HEK293 (cell line): ENCODE measurements around the gene DNAI1.
"Not testable (repeated sequence)": the region's sequence is repeated elsewhere in the genome, so short reads cannot be mapped to it uniquely, and the experiment has no call there.

Experiments
- CTCF ChIA-PET: fragments of 350-600 bp; formaldehyde crosslinking; extraction: SDS; loops from one replicate; lab custom pipeline; 2021; ENCODE audit warnings: antibody characterized with exemption; lab: Yijun Ruan, JAX
- POLR2A ChIA-PET: fragments of 300-600 bp; formaldehyde crosslinking; extraction: SDS; loops from one replicate; lab custom pipeline; 2020; ENCODE audit warnings: antibody characterized with exemption, inconsistent platforms; lab: Yijun Ruan, JAX
- H3K27ac ChIP-seq: fragments of 200-500 bp; sonication (Bioruptor generic); 2 replicates; pipeline ENCODE4 v1.5.1; 2014; ENCODE audit warnings: low read depth, low read length, control low read depth, inconsistent platforms; ENCODE audit errors: extremely low read depth
- H3K36me3 ChIP-seq, 2 experiments: fragments of 200-500 bp in 1 of 2; sonication (Bioruptor generic) in 1 of 2; 1 replicate in 1 of 2; 2 replicates in 1 of 2; pipeline ENCODE4 v1.5.1; 2014 to 2017; ENCODE audit warnings: inconsistent platforms in 2 of 2, low read length in 2 of 2; ENCODE audit not compliant: control insufficient read depth in 2 of 2, insufficient read depth in 1 of 2
- H3K4me1 ChIP-seq: fragments of 200-500 bp; sonication (Bioruptor generic); 2 replicates; pipeline ENCODE4 v1.5.1; 2014; ENCODE audit warnings: mild to moderate bottlenecking, low read length, inconsistent platforms; ENCODE audit not compliant: control insufficient read depth, insufficient read depth
- H3K4me3 ChIP-seq: 2 replicates; pipeline ENCODE4 v1.5.1; 2011; ENCODE audit warnings: low read depth, mild to moderate bottlenecking, control low read depth, low read length, moderate library complexity
- H3K9me3 ChIP-seq: fragments of 200-500 bp; sonication (Bioruptor generic); 2 replicates; pipeline ENCODE4 v1.5.1; 2014; ENCODE audit warnings: low read depth, low read length, inconsistent platforms; ENCODE audit not compliant: control insufficient read depth, insufficient read depth
- BCL11A ChIP-seq: fragments of 450-650 bp; formaldehyde crosslinking; IDR thresholded peaks from 2 replicates; pipeline ENCODE4 v1.5.1; 2016; ENCODE audit warnings: low read depth, missing biosample characterization, missing genetic modification characterization
- HOXC10 ChIP-seq: sonication (generic); formaldehyde crosslinking; IDR thresholded peaks from 2 replicates; pipeline ENCODE4 v1.8.1; 2023; ENCODE audit warnings: mild to moderate bottlenecking, missing genetic modification reagents
- KLF16 ChIP-seq: fragments of 450-650 bp; formaldehyde crosslinking; IDR thresholded peaks from 2 replicates; pipeline ENCODE4 v1.5.1; 2017; ENCODE audit warnings: missing biosample characterization, missing genetic modification characterization
- MYNN ChIP-seq: fragments of 450-650 bp; formaldehyde crosslinking; IDR thresholded peaks from 2 replicates; pipeline ENCODE4 v1.5.1; 2016; ENCODE audit warnings: missing biosample characterization, missing genetic modification characterization, borderline replicate concordance
- SCRT1 ChIP-seq: fragments of 450-650 bp; formaldehyde crosslinking; IDR thresholded peaks from 2 replicates; pipeline ENCODE4 v1.5.1; 2016; ENCODE audit warnings: missing biosample characterization, missing genetic modification characterization, borderline replicate concordance
- SCRT2 ChIP-seq: fragments of 450-650 bp; formaldehyde crosslinking; IDR thresholded peaks from 2 replicates; pipeline ENCODE4 v1.5.1; 2016; ENCODE audit warnings: missing biosample characterization, missing genetic modification characterization
- ZBTB20 ChIP-seq: fragments of 450-650 bp; formaldehyde crosslinking; IDR thresholded peaks from 2 replicates; pipeline ENCODE4 v1.5.1; 2016; ENCODE audit warnings: missing biosample characterization, missing genetic modification characterization
- ZFP69B ChIP-seq: fragments of 450-650 bp; formaldehyde crosslinking; IDR thresholded peaks from 2 replicates; pipeline ENCODE4 v1.5.1; 2016; ENCODE audit warnings: missing biosample characterization, missing genetic modification characterization
- ZNF10 ChIP-seq: fragments of 450-650 bp; formaldehyde crosslinking; IDR thresholded peaks from 2 replicates; pipeline ENCODE4 v1.5.1; 2017; ENCODE audit warnings: missing biosample characterization, missing genetic modification characterization
- ZNF2 ChIP-seq: fragments of 450-650 bp; formaldehyde crosslinking; IDR thresholded peaks from 2 replicates; pipeline ENCODE4 v1.5.1; 2016; ENCODE audit warnings: missing biosample characterization, missing genetic modification characterization
- ZNF211 ChIP-seq: fragments of 450-650 bp; formaldehyde crosslinking; IDR thresholded peaks from 2 replicates; pipeline ENCODE4 v1.5.1; 2016; ENCODE audit warnings: low read depth, missing biosample characterization, missing genetic modification characterization
- ZNF23 ChIP-seq: fragments of 450-650 bp; formaldehyde crosslinking; IDR thresholded peaks from 2 replicates; pipeline ENCODE4 v1.5.1; 2016; ENCODE audit warnings: missing biosample characterization, missing genetic modification characterization, borderline replicate concordance
- ZNF391 ChIP-seq: fragments of 450-650 bp; formaldehyde crosslinking; IDR thresholded peaks from 2 replicates; pipeline ENCODE4 v1.5.1; 2016; ENCODE audit warnings: low read depth, missing biosample characterization, missing genetic modification characterization, borderline replicate concordance
- ZNF404 ChIP-seq: fragments of 450-650 bp; formaldehyde crosslinking; IDR thresholded peaks from 2 replicates; pipeline ENCODE4 v1.5.1; 2017; ENCODE audit warnings: missing biosample characterization, missing genetic modification characterization
- ZNF510 ChIP-seq: fragments of 450-650 bp; formaldehyde crosslinking; IDR thresholded peaks from 2 replicates; pipeline ENCODE4 v1.5.1; 2018; ENCODE audit warnings: mild to moderate bottlenecking, missing genetic modification characterization, missing biosample characterization; ENCODE audit not compliant: insufficient replicate concordance
- ZNF521 ChIP-seq: fragments of 450-650 bp; formaldehyde crosslinking; IDR thresholded peaks from 2 replicates; pipeline ENCODE4 v1.5.1; 2017; ENCODE audit warnings: missing biosample characterization, mild to moderate bottlenecking, missing genetic modification characterization
- ZNF585B ChIP-seq: fragments of 450-650 bp; formaldehyde crosslinking; IDR thresholded peaks from 2 replicates; pipeline ENCODE4 v1.5.1; 2016; ENCODE audit warnings: missing biosample characterization, missing genetic modification characterization
- ZNF654 ChIP-seq: fragments of 450-650 bp; formaldehyde crosslinking; IDR thresholded peaks from 2 replicates; pipeline ENCODE4 v1.5.1; 2016; ENCODE audit warnings: low read depth, missing biosample characterization, missing genetic modification characterization
- ZNF660 ChIP-seq: fragments of 450-650 bp; IDR thresholded peaks from 2 replicates; pipeline ENCODE4 v1.5.1; 2018; ENCODE audit warnings: missing biosample characterization, mild to moderate bottlenecking, missing genetic modification characterization
- ZNF701 ChIP-seq: fragments of 450-650 bp; formaldehyde crosslinking; IDR thresholded peaks from 2 replicates; pipeline ENCODE4 v1.5.1; 2016; ENCODE audit warnings: missing biosample characterization, missing genetic modification characterization
- ZNF768 ChIP-seq: fragments of 450-650 bp; formaldehyde crosslinking; IDR thresholded peaks from 2 replicates; pipeline ENCODE4 v1.5.1; 2018; ENCODE audit warnings: missing biosample characterization, mild to moderate bottlenecking, missing genetic modification characterization
- ZNF776 ChIP-seq: fragments of 450-650 bp; formaldehyde crosslinking; IDR thresholded peaks from 2 replicates; pipeline ENCODE4 v1.5.0; 2017; ENCODE audit warnings: missing biosample characterization, missing genetic modification characterization, borderline replicate concordance
- ZNF837 ChIP-seq: fragments of 450-650 bp; formaldehyde crosslinking; IDR thresholded peaks from 2 replicates; pipeline ENCODE4 v1.5.1; 2016; ENCODE audit warnings: missing biosample characterization, missing genetic modification characterization
- ZSCAN23 ChIP-seq: fragments of 450-650 bp; formaldehyde crosslinking; IDR thresholded peaks from 2 replicates; pipeline ENCODE4 v1.5.1; 2016; ENCODE audit warnings: missing biosample characterization, missing genetic modification characterization
- ZSCAN30 ChIP-seq: fragments of 450-650 bp; IDR thresholded peaks from 2 replicates; pipeline ENCODE4 v1.5.1; 2018; ENCODE audit warnings: missing biosample characterization, mild to moderate bottlenecking, missing genetic modification characterization, moderate library complexity
- ZXDB ChIP-seq: fragments of 450-650 bp; formaldehyde crosslinking; IDR thresholded peaks from 2 replicates; pipeline ENCODE4 v1.5.1; 2016; ENCODE audit warnings: missing biosample characterization, missing genetic modification characterization
- TF ChIP-seq, protein P1 (sequence below): fragments of 450-650 bp; formaldehyde crosslinking; IDR thresholded peaks from 2 replicates; pipeline ENCODE4 v1.5.1; 2017; ENCODE audit warnings: missing biosample characterization, missing genetic modification characterization
- TF ChIP-seq, protein P2 (sequence below): fragments of 450-650 bp; formaldehyde crosslinking; IDR thresholded peaks from 2 replicates; pipeline ENCODE4 v1.5.1; 2016; ENCODE audit warnings: missing biosample characterization, missing genetic modification characterization

Gene DNAI1

DNA sequence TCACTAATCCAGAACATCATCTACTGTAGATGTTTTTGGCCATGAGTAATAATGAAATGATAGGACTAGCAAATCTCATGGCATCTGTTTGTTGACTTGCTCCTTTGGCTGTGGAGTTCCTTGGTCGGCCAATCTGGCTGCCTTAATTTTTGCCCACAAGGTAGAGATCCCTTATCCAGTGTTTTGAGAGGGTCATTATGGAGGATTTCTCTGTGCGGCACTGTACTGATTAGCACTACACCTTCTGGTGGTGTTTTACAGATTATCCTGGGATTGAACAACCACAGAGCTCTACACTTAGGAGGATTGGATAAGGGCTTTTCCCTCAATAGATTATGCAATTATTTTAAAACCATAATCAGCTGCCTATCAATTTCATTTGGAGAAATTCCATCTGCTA lies 67.4 kb downstream of the DNAI1 start:
- CTCF ChIA-PET, result interaction anchor here (1.0 kb wide), 1 partner anchor 77 kb away, joined by 3 read pairs; no protein-coding TSS in a partner anchor
- no peaks in the 10 kb centered on the region for H3K4me1 ChIP-seq
- POLR2A ChIA-PET, result no interaction called here
- TF ChIP-seq, protein P1, sequence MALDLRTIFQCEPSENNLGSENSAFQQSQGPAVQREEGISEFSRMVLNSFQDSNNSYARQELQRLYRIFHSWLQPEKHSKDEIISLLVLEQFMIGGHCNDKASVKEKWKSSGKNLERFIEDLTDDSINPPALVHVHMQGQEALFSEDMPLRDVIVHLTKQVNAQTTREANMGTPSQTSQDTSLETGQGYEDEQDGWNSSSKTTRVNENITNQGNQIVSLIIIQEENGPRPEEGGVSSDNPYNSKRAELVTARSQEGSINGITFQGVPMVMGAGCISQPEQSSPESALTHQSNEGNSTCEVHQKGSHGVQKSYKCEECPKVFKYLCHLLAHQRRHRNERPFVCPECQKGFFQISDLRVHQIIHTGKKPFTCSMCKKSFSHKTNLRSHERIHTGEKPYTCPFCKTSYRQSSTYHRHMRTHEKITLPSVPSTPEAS, result no peak
- TF ChIP-seq HOXC10 (CRISPR knock-in tag), result no peak
- no peak for TF ChIP-seq MYNN (tag by site-specific recombination)
- no peak for TF ChIP-seq ZSCAN23 (tag by site-specific recombination)
- no peak for TF ChIP-seq ZBTB20 (tag by site-specific recombination)
- TF ChIP-seq ZFP69B, result no peak
- TF ChIP-seq ZSCAN30 (tag by site-specific recombination), result no peak
- no peak for TF ChIP-seq ZNF654
- no peak for TF ChIP-seq ZNF510 (tag by site-specific recombination)
- TF ChIP-seq ZNF776 (tag by site-specific recombination), result no peak
- TF ChIP-seq ZNF521 (tag by site-specific recombination), result no peak
- no peak for TF ChIP-seq ZNF391 (tag by site-specific recombination)
- TF ChIP-seq KLF16, result no peak
- no peak for TF ChIP-seq ZNF701 (tag by site-specific recombination)
- TF ChIP-seq ZNF10, result no peak
- H3K36me3 ChIP-seq, result no peaks in the 10 kb centered on the region
- H3K27ac ChIP-seq, result no peak overlapping the region
- no peak overlapping the region for H3K4me3 ChIP-seq
- H3K9me3 ChIP-seq, result no peaks in the 10 kb centered on the region

DNA sequence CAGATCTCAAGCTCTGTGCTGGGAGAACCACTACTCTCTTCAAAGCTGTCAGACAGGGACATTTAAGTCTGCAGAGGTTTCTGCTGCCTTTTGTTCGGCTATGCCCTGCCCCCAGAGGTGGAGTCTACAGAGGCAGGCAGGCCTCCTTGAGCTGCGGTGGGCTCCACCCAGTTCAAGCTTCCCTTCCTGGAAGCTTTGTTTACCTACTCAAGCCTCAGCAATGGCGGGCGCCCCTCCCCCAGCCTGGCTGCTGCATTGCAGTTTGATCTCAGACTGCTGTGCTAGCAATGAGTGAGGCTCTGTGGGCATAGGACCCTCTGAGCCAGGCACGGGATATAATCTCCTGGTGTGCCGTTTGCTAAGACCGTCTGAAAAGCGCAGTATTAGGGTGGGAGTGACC lies 73.4 kb downstream of the DNAI1 start:
- CTCF ChIA-PET, result interaction anchor here (0.6 kb wide), 1 partner anchor 23 kb away, joined by 5 read pairs; no protein-coding TSS in a partner anchor
- H3K9me3 ChIP-seq, H3K27ac ChIP-seq, H3K36me3 ChIP-seq, H3K4me3 ChIP-seq, POLR2A ChIA-PET, H3K4me1 ChIP-seq: not testable (repeated sequence)

GRCh38 chr9:34536685-34537084 lies 78.1 kb downstream of the DNAI1 start:
- Histone ChIP-seq H3K36me3 (no peaks in the 10 kb centered on the region), H3K9me3 (no peaks in the 10 kb centered on the region), H3K27ac (no peak overlapping the region), H3K4me3 (no peak overlapping the region), H3K4me1 (no peaks in the 10 kb centered on the region)
- ChIA-PET CTCF (interaction anchor here (0.6 to 3.1 kb wide), 7 partner anchors 11 to 1310 kb away, joined by 3 to 14 read pairs (median 6); no protein-coding TSS in a partner anchor), POLR2A (no interaction called here)
- peak; percentile 60 for TF ChIP-seq SCRT2 (tag by site-specific recombination)
- no peak for TF ChIP-seq ZNF23 (tag by site-specific recombination)

DNA sequence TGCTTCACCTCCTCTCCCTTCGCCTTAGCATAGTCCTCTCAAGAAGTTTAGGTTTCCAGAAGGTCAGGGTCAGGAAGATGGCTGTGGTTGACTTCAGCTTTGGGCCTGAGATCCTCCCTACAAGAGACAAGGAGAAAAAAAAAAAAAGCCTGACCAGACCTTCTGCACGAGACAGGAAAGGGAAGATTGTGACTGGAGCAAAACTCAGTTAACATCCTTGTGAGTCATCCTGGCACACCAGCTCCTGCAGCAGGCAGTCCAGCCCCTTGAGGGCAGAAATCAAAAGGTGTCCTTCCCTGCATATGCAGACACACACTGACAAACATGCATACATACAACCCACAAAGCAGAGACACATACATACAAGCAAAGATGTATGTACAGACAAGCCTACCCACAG lies 82.2 kb downstream of the DNAI1 start:
- Histone ChIP-seq H3K4me1 (no peaks in the 10 kb centered on the region), H3K9me3 (no peaks in the 10 kb centered on the region), H3K27ac (no peak overlapping the region), H3K36me3 (no peaks in the 10 kb centered on the region), H3K4me3 (no peak overlapping the region)
- POLR2A ChIA-PET, result no interaction called here
- CTCF ChIA-PET, result interaction anchor here (0.5 to 1.2 kb wide), 2 partner anchors 40 to 63 kb away, joined by 3 read pairs; no protein-coding TSS in a partner anchor
- TF ChIP-seq ZNF2 (tag by site-specific recombination), result no peak
- no peak for TF ChIP-seq ZNF211
- no peak for TF ChIP-seq ZNF776 (tag by site-specific recombination)
- TF ChIP-seq ZNF837 (tag by site-specific recombination), result no peak
- TF ChIP-seq ZNF404 (tag by site-specific recombination), result no peak
- no peak for TF ChIP-seq ZNF660 (tag by site-specific recombination)
- TF ChIP-seq BCL11A, result no peak
- TF ChIP-seq ZNF585B (tag by site-specific recombination), result no peak
- TF ChIP-seq ZNF768, result no peak
- no peak for TF ChIP-seq SCRT1
- TF ChIP-seq, protein P2, sequence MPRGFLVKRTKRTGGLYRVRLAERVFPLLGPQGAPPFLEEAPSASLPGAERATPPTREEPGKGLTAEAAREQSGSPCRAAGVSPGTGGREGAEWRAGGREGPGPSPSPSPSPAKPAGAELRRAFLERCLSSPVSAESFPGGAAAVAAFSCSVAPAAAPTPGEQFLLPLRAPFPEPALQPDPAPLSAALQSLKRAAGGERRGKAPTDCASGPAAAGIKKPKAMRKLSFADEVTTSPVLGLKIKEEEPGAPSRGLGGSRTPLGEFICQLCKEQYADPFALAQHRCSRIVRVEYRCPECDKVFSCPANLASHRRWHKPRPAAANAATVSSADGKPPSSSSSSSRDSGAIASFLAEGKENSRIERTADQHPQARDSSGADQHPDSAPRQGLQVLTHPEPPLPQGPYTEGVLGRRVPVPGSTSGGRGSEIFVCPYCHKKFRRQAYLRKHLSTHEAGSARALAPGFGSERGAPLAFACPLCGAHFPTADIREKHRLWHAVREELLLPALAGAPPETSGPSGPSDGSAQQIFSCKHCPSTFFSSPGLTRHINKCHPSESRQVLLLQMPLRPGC (tag by site-specific recombination), result no peak
- no peak for TF ChIP-seq ZXDB (tag by site-specific recombination)
